GM12872 (cell line): Measurements from ENCODE around the gene NFYA.

Experiments used
- TF ChIP-seq, protein P1 (sequence below): IDR thresholded peaks from 3 replicates; pipeline ENCODE4 v1.5.1; 2011; ENCODE audit warnings: low read depth, mild to moderate bottlenecking, low read length, moderate library complexity; ENCODE audit not compliant: insufficient read depth

NFYA gene

DNA sequence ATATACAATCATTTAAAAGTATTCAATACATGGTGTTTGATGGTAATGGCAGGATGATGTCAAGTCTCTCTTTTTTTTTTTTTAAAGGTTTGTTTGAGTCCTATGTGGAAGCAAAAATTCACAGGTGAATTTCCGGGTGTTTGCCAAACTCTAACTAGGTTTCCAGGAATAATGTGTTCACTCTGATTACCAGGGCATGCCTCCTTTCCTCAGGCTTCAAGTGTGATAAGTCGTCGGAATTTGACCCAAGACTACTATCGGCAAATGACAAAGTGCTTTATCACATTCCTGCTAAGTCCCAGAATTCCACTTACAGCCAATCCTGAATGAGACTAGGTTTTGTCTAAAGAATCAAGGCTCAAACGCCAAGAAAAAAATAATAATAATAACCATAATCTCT is 7.9 kb upstream of the NFYA start:
- TF ChIP-seq, protein P1, sequence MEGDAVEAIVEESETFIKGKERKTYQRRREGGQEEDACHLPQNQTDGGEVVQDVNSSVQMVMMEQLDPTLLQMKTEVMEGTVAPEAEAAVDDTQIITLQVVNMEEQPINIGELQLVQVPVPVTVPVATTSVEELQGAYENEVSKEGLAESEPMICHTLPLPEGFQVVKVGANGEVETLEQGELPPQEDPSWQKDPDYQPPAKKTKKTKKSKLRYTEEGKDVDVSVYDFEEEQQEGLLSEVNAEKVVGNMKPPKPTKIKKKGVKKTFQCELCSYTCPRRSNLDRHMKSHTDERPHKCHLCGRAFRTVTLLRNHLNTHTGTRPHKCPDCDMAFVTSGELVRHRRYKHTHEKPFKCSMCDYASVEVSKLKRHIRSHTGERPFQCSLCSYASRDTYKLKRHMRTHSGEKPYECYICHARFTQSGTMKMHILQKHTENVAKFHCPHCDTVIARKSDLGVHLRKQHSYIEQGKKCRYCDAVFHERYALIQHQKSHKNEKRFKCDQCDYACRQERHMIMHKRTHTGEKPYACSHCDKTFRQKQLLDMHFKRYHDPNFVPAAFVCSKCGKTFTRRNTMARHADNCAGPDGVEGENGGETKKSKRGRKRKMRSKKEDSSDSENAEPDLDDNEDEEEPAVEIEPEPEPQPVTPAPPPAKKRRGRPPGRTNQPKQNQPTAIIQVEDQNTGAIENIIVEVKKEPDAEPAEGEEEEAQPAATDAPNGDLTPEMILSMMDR = no peak

DNA sequence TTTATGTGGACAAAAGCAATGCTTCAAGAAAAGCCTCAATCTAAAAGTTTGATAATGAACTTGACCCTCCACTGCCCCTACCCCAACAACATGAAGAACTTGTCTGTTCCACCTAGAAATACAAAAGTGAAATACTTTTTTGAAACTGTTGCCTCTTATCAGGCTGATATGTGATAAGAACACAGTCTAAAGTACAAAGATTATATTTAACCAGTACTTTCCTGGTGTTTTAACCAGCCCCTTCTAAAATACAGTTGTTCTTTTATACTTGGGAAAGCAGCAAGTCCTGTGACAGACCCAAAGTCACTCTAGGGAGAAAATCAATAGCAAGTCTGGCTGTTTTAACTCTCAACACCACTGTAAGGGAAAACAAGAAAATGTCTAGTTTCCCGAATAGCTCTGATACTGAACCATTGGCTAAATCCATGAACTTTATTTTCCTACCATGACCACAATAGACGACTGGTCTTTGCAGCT is 7.2 kb upstream of the NFYA start:
- TF ChIP-seq, protein P1 = no peak

DNA sequence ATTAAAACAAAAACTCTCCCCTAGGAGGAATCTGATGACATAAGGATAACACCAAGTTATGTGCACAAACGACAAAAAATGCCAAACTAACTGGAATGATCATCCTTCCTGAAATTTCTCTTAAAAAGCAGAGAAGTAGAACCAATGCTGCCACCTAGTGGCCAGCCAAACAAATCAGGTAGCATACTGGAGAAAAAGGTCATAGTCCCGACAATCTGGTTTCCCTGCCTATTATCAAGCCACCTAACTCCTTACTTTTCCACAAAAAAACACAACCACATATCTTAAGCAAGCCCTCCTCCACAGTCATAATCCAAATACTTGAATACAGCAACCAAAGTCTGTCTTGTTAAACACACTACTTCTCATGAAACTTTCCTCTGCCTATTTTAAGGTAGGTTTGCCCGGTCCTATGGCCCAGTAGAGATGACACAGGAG is 5.9 kb upstream of the NFYA start:
- TF ChIP-seq, protein P1 = peak; percentile 84

DNA sequence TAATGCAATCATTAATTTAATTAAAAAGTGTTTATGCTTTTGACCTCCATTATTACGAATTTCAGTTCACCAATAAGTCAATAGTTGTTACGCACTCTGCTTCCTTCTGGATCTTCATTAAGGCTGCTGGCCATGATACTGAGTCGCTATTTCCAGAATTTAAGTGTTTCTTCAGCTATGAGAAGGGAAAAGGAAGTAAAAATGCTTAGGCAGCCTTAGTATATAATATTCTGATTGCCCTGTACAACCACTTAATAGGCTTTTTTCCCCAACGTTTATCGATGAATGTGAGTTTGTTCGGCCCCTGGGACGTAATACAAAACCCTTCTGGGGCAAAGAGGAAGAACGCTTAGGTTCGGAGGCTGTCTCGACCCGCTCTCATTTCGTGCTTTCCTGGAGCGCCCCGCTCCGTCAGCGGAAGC is 1.3 kb upstream of the NFYA start:
- TF ChIP-seq, protein P1 = no peak

DNA sequence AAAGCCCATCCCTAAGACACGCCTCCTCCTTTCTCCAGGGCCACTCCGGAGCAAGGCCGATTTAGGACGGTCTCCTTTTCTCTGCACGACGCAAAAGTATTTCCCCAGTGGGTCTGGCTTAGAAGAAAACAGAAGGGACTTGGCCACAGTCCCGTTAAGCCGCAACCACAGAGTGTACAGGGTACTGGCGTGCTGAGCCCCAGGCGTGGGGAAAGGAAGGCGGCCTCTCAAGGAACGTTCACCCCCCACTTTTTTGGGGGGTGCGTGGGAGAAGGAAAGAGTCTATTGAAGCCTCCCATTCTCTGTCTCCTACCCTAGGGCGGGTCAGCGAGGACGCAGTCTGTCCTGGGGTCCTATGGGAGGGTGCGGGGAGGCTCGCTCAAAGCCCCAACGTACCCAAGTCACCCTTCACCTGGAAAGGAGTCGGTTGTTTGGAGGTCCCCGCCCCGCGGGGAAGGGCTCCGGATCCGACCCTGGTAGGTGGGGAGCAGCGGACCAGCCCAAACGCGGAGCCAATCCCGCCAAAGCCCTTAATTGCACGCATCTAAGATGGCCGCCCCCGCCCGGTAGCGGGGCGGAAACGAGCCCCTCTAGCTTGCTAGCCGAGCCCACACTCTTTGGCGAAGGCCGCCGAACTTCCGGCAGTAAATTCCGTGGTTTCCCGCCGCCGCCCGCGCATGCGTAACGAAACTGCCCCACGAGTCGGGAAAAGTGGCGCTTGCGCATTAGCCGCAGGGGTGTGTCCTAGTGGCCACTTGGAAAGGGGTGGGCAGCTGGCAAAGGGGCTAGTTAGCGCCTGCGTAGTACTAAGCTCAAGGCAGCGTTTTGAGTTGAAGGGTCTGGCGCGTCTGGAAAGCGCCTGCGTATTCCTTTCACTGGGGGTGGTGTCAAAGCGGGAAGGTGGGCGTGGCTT is 595 bp upstream of the NFYA start, which contains the start of gene OARD1:
Gene OARD1, minus strand, starts transcription at position 434 of the 913 bp plus-strand sequence. CDS start 722 bp downstream, outside the sequence.
- TF ChIP-seq, protein P1 = no peak

DNA sequence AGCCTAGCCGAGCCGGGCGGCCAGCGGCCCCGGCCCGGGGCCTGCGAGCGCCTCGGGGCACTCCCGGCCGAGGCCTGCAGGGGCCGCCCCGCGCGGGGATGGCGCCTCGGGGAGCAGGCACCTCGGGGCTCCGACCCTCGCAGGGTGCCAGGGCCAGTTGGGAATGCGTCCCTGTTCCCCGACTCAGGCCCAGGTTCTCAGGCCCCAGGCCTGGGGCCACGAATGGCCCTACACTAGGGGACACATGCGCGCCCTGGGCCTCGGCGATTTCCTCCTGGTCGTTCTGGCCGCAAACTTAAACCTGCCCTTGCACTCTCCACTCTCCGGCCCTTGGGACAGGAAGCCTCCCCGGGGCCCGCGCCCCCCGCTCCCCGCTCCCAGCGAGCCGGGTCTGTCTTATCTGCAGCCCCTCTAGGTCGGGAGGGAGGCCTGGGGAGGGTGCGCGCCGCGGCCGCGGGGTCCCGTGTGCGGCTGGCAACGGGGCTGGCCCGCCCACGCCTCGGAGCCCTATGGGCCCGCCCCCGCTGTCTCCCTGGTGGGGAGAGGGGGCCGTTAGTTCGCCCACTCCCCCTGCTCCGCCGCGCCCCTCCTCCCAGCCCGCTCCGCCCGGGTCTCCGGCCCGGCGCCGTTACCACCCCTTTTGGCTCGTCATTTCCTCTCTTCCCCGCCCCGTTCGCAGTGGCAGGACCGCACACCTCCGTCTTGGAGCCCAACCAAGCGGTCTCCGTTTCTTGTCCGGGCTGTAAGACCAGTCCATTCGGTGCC is 611 bp downstream of the NFYA start:
- TF ChIP-seq, protein P1 = peak; percentile 41; the same call in 2 of the 3 replicates
